NCI-H1048 (cell line): ENCODE measurements around the gene DNAJC30.

Experiments
- DNase-seq: peaks from one replicate; lab custom pipeline; 2025; lab: John Stamatoyannopoulos, UW

DNAJC30 gene

GRCh38 chr7:73647725-73648592, 35.3 kb downstream of the DNAJC30 start:
- no peak for DNase-seq

GRCh38 chr7:73646785-73647724, 36.2 kb downstream of the DNAJC30 start:
- DNase-seq = no peak

- no peak for DNase-seq
These were observed 37.5 kb downstream of the DNAJC30 start for GRCh38 chr7:73645643-73646174.

GRCh38 chr7:73644688-73645286, 38.5 kb downstream of the DNAJC30 start:
- DNase-seq = no peak

- DNase-seq = no peak
These were observed 40.4 kb downstream of the DNAJC30 start for GRCh38 chr7:73642834-73643233.

DNA sequence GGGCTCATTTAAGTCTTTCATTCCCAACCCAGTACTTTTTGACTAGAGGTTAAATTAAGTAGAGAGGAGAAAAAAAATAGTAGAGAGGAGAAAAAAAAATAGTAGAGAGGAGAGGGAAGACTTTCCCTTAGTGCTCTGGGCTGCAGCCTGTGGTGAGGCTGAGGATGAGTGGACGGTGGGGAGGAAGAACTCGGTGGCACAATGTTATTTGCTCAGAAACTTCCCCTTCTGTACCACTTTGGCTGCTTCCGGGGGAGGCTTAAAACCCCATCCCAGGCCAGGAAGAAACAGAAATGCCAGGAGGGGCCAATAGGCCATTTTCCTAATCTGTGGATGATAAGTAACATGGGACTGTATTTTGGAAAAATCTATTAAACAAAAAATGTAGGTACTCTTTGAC, 44.3 kb downstream of the DNAJC30 start:
- no peak for DNase-seq

DNA sequence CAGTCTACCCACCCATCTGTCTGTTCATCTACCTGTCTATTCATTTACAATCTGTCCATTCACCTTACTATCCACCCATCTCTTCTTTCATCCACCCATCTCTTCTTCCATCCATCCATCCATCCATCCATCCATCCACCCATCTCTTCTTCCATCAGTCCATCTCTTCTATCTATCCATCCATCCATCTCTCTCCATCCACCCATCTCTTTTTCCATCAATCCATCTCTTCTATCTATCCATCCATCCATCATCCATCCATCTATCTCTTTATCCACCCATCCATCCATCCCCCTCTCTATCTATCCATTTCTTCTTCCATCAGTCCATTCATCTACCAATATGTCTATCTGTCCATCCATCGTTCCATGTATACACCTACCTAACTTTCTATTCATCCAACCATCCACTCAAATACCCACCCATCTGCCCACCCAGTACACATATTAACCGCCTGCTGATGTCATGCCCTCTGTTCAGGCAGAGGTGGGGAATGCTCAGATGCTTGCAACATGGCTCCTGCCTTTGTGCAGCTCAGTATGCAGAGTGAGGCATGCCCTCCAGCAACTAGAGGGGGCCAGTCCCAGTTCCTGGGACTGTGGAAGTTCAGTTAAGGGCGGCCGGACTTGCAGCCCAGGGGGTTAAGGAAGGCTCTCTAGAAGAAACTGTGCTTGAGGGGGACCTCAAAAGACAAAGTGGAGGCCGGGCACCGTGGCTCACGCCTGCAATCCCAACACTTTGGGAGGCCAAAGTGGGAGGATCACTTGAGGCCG, 47.6 kb downstream of the DNAJC30 start:
- no peak for DNase-seq

DNA sequence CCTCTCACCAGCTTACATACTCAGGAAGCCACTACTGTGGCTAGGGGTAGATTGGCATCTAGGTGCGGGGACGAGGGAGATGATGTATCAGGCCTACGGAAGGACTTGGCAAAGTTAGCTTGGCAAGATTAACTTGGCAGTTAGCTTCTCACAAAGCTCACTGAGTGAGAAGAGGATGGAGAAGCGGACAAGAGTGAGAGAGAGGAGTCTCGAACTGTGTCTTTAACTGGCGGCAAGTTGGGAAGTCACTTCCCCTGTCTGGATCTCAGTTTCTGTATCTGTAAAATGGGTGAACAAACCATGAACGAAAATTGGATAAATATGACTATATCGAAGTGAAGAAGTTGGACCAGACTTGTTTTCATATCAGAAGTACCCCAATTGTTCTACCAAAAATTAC, 49.4 kb downstream of the DNAJC30 start:
- no peak for DNase-seq

DNA sequence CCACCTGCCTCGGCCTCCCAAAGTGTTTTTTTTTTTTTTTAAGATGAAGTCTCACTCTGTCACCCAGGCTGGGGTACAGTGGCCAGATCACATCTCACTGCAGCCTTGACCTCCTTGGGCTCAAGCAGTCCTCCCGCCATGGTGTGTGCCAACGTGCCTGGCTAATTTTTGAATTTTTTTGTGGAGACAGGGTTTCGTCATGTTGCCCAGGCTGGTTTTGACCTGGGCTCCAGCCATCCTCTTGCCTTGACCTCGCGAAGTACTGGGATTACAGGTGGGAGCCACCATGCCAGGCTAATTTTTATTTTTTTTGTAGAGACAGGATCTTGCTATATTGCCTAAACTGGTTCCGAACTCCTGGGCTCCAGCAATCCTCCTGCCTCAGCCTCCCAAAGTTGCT, 49.9 kb downstream of the DNAJC30 start:
- DNase-seq = no peak

- DNase-seq = no peak
These were observed 51.7 kb downstream of the DNAJC30 start for GRCh38 chr7:73631558-73631957.
